IPS-15b (cell line): ENCODE data around the gene TMCO5A.
"Not testable (repeated sequence)": the region's sequence is repeated elsewhere in the genome, so short reads cannot be mapped to it uniquely, and the experiment has no call there.

Experiments used
- H3K27me3 ChIP-seq: one replicate; pipeline ENCODE4 v1.6.1; 2013; ENCODE audit warnings: low read length; ENCODE audit not compliant: control insufficient read depth, insufficient read depth
- H3K36me3 ChIP-seq: one replicate; pipeline ENCODE4 v1.6.1; 2013; ENCODE audit warnings: low read length; ENCODE audit not compliant: control insufficient read depth, insufficient read depth
- H3K4me1 ChIP-seq: one replicate; pipeline ENCODE4 v1.6.1; 2013; ENCODE audit warnings: mild to moderate bottlenecking, low read length; ENCODE audit not compliant: control insufficient read depth, insufficient read depth
- H3K4me3 ChIP-seq: one replicate; pipeline ENCODE4 v1.5.1; 2013; ENCODE audit warnings: low read depth, low read length
- H3K9ac ChIP-seq: one replicate; pipeline ENCODE4 v1.6.1; 2013; ENCODE audit warnings: low read depth, mild to moderate bottlenecking, low read length
- H3K9me3 ChIP-seq: one replicate; pipeline ENCODE4 v1.6.1; 2013; ENCODE audit warnings: mild to moderate bottlenecking, low read length; ENCODE audit not compliant: control insufficient read depth, insufficient read depth

The TMCO5A gene

GRCh38 chr15:37926136-37926535 is 8.3 kb upstream of the TMCO5A start:
- no peaks in the 10 kb centered on the region for H3K36me3 ChIP-seq
- H3K4me3 ChIP-seq: no peak overlapping the region
- H3K9ac ChIP-seq: no peak overlapping the region
- no peaks in the 10 kb centered on the region for H3K27me3 ChIP-seq
- no peaks in the 10 kb centered on the region for H3K4me1 ChIP-seq
- H3K9me3 ChIP-seq: no peaks in the 10 kb centered on the region

- Histone ChIP-seq H3K9me3 (no peaks in the 10 kb centered on the region), H3K36me3 (no peaks in the 10 kb centered on the region), H3K27me3 (no peaks in the 10 kb centered on the region), H3K4me1 (no peaks in the 10 kb centered on the region), H3K9ac (no peak overlapping the region), H3K4me3 (no peak overlapping the region)
Observed at GRCh38 chr15:37929238-37929637, 5.2 kb upstream of the TMCO5A start.

DNA sequence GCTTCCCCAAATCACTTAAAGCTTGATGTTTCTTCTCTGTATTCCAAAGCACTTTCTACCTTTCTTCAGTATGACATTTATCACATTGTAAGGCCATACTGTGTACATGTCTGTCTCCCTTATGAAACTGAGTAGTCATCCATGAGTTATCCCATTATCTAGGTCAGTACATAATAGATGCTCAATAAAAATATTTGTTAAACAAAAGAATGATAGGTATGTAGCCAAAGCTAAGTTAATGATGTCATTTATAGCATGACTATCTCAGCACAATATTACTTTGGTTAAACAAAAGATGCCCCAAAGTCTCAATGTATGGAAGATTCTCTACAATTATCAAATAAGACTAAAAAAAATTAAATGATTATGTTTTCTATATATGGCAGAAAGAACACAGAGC is 3.1 kb upstream of the TMCO5A start:
- Histone ChIP-seq H3K4me1 (no peaks in the 10 kb centered on the region), H3K4me3 (no peak overlapping the region), H3K27me3 (no peaks in the 10 kb centered on the region), H3K9me3 (no peaks in the 10 kb centered on the region), H3K9ac (no peak overlapping the region), H3K36me3 (no peaks in the 10 kb centered on the region)

DNA sequence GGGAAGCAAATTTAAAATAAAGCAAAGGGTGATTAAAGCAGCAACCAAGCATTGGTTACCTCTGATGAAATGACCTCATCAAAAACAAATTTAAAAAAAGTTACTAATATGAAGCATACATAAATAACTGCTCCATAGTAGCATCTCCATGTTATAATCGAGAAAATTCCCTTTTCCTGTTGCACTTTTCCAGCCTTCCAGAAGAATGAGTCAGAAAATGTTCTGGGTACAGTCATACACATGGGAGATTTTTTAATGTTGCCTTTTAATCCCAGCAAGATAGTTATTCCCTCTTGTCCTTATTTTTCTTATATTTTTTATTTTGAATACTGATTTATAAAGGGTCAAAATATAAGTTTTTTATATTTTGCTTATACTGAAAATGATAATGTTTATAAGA is 2.6 kb upstream of the TMCO5A start:
- Histone ChIP-seq H3K4me1 (no peaks in the 10 kb centered on the region), H3K9me3 (no peaks in the 10 kb centered on the region), H3K36me3 (no peaks in the 10 kb centered on the region), H3K4me3 (no peak overlapping the region), H3K27me3 (no peaks in the 10 kb centered on the region), H3K9ac (no peak overlapping the region)

- H3K9me3 ChIP-seq: no peaks in the 10 kb centered on the region
- H3K36me3 ChIP-seq: no peaks in the 10 kb centered on the region
- no peak overlapping the region for H3K4me3 ChIP-seq
- H3K27me3 ChIP-seq: no peaks in the 10 kb centered on the region
- H3K4me1 ChIP-seq: no peaks in the 10 kb centered on the region
- H3K9ac ChIP-seq: no peak overlapping the region
Observed at GRCh38 chr15:37932549-37932948, 1.9 kb upstream of the TMCO5A start.

DNA sequence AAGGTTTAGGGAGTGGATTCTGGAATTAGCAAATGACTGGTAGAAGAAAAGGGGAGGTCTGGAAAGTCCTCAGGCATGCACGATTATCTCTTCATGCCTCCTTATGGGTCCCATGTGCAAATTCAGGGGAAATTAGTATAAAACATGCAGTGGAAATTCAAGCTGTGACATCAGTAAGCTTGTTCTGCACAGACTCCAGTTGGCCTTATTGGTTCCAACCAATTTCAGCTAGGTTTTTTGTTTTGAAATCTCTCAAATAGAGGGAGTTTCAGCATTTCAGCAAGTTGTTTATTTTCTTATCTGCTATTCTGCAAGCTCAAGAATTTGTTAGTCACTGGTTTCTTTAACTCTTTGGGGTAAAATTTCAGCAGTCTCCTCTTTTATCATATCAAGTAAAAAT is 774 bp upstream of the TMCO5A start:
- Histone ChIP-seq H3K9ac (no peak overlapping the region), H3K9me3 (no peaks in the 10 kb centered on the region), H3K27me3 (no peaks in the 10 kb centered on the region)

DNA sequence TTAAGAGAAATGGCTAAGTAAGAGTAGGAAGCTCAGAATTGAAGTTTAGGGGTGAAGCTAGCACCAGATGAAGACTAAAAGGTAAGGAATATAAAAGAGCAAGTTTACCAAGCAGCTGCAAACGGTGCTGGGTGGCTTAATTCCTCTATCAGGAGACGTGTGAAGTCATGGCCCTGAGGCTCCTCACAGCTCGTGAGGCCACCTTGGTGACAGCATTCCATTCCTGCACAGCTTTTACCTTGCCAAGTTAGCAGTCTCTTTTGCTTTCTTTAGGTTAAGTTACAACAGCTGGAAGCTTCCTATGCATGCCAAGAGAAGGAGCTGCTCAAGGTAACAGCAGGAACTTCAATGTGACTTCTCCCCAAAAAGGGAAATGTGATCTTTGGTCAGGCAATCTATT is 6.4 kb downstream of the TMCO5A start:
- Histone ChIP-seq H3K36me3 (no peaks in the 10 kb centered on the region), H3K9ac (no peak overlapping the region), H3K4me3 (no peak overlapping the region), H3K4me1 (no peaks in the 10 kb centered on the region), H3K9me3 (no peaks in the 10 kb centered on the region), H3K27me3 (no peaks in the 10 kb centered on the region)

More for the DNA sequence above, 774 bp upstream of the TMCO5A start:
- no peaks in the 10 kb centered on the region for H3K36me3 ChIP-seq
- no peak overlapping the region for H3K4me3 ChIP-seq
- H3K4me1 ChIP-seq: no peaks in the 10 kb centered on the region

GRCh38 chr15:37941779-37942178 is 7.3 kb downstream of the TMCO5A start:
- Histone ChIP-seq H3K9ac (no peak overlapping the region), H3K4me1 (no peaks in the 10 kb centered on the region), H3K36me3 (no peaks in the 10 kb centered on the region), H3K27me3 (no peaks in the 10 kb centered on the region), H3K4me3 (no peak overlapping the region), H3K9me3 (no peaks in the 10 kb centered on the region)

- Histone ChIP-seq H3K36me3 (no peaks in the 10 kb centered on the region), H3K9me3 (no peaks in the 10 kb centered on the region), H3K9ac (no peak overlapping the region), H3K4me1 (no peaks in the 10 kb centered on the region), H3K27me3 (no peaks in the 10 kb centered on the region), H3K4me3 (no peak overlapping the region)
Observed at GRCh38 chr15:37951999-37952398, 17.6 kb downstream of the TMCO5A start.

DNA sequence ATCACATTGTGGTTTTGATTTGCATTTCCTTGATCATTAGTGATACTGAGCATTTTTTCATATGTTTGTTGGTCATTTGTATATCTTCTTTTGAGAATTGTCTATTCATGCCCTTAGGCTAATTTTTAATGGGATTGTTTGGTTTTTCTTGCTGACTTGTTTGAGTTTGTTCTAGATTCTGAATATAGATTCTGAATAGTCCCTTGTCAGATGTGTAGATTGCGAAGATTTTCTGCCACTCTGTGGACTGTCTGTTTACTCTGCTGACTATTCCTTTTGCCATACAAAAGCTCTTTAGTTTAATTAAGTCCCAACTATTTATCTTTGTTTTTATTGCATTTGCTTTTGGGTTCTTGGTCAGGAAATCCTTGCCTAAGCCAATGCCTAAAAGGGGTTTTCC is 26.3 kb downstream of the TMCO5A start:
- not testable (repeated sequence) for H3K9me3 ChIP-seq, H3K4me3 ChIP-seq, H3K27me3 ChIP-seq, H3K36me3 ChIP-seq, H3K4me1 ChIP-seq, H3K9ac ChIP-seq

- no peaks in the 10 kb centered on the region for H3K27me3 ChIP-seq
- H3K36me3 ChIP-seq: no peaks in the 10 kb centered on the region
- no peaks in the 10 kb centered on the region for H3K4me1 ChIP-seq
- H3K4me3 ChIP-seq: no peak overlapping the region
- no peak overlapping the region for H3K9ac ChIP-seq
- H3K9me3 ChIP-seq: no peaks in the 10 kb centered on the region
Observed at GRCh38 chr15:37967788-37968187, 33.3 kb downstream of the TMCO5A start.

GRCh38 chr15:37973856-37974255 is 39.4 kb downstream of the TMCO5A start:
- H3K27me3 ChIP-seq: peaks cover 2% of the 10 kb centered on the region
- no peaks in the 10 kb centered on the region for H3K9me3 ChIP-seq
- H3K36me3 ChIP-seq: no peaks in the 10 kb centered on the region
- H3K4me3 ChIP-seq: no peak overlapping the region
- H3K4me1 ChIP-seq: no peaks in the 10 kb centered on the region
- H3K9ac ChIP-seq: no peak overlapping the region

DNA sequence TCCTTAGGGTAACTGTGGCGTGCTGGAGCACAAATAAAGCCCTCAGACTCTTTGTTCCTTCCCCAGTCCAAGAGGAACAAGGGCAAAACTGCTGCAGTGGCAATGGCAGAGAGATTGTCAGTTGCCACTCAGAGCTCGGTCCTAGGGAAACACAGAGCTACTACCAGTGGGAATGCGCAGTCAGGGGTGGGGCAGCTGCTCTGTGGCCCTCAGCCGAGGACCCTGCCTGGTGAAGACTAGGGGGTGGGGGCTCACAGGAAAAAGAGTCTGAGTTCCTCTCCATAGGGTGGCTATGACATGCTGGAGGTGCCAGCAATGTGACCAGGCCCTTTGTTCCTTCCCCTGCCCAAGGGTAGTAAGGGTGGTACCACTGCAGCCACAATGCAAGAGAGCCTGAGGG is 43.8 kb downstream of the TMCO5A start:
- Histone ChIP-seq H3K27me3 (peaks cover 2% of the 10 kb centered on the region), H3K9me3 (no peaks in the 10 kb centered on the region), H3K4me3 (no peak overlapping the region), H3K4me1 (no peaks in the 10 kb centered on the region), H3K36me3 (no peaks in the 10 kb centered on the region), H3K9ac (no peak overlapping the region)
